Measurements from ENCODE around the gene TACR2.

DNA sequence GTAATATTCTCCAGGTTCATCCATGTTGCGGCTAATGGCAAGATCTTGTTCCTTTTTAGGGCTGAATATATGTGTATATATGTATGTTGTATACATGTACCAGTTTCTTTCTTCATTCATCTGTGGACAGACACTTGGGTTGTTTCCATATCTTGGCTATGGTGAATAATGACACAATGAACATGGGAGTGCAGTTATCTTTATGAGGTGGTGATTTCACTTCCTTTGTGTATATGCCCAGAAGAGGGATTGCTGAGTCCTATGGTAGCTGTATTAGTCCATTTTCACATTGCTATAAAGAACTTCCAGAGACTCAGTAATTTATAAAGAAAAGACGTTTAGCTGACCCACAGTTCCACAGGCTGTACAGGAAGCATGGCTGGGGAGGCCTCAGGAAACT, 17.5 kb upstream of the TACR2 start:
- TF ChIP-seq MAX (IDR thresholded peaks at IDR 0.05; ENCODE audit: insufficient read depth, insufficient read length): no peak
- TF ChIP-seq, protein P1, sequence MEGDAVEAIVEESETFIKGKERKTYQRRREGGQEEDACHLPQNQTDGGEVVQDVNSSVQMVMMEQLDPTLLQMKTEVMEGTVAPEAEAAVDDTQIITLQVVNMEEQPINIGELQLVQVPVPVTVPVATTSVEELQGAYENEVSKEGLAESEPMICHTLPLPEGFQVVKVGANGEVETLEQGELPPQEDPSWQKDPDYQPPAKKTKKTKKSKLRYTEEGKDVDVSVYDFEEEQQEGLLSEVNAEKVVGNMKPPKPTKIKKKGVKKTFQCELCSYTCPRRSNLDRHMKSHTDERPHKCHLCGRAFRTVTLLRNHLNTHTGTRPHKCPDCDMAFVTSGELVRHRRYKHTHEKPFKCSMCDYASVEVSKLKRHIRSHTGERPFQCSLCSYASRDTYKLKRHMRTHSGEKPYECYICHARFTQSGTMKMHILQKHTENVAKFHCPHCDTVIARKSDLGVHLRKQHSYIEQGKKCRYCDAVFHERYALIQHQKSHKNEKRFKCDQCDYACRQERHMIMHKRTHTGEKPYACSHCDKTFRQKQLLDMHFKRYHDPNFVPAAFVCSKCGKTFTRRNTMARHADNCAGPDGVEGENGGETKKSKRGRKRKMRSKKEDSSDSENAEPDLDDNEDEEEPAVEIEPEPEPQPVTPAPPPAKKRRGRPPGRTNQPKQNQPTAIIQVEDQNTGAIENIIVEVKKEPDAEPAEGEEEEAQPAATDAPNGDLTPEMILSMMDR (IDR thresholded peaks at IDR 0.05; ENCODE audit: extremely low read depth in 1 of 2, insufficient read depth in 1 of 2, low read depth in 1 of 2, low read length in 2 of 2): no peak
- TF ChIP-seq JUN (IDR thresholded peaks at IDR 0.05; ENCODE audit: borderline replicate concordance, insufficient read depth, insufficient read length, low read depth): no peak
- no peak for TF ChIP-seq POLR2A (IDR thresholded peaks at IDR 0.05; ENCODE audit: low read depth, low read length)
- no peak for TF ChIP-seq POLR2AphosphoS5 (IDR thresholded peaks at IDR 0.05; ENCODE audit: insufficient read depth, low read depth, low read length)
- TF ChIP-seq EZH2 (IDR thresholded peaks at IDR 0.05; ENCODE audit: borderline replicate concordance, low read depth, low read length, severe bottlenecking): no peak
- no peak for TF ChIP-seq GATA2 (IDR thresholded peaks at IDR 0.05; ENCODE audit: insufficient read depth, insufficient read length, low read depth, low read length)
- TF ChIP-seq FOS (IDR thresholded peaks at IDR 0.05; ENCODE audit: borderline replicate concordance, insufficient read depth, low read length): no peak
- no peak for TF ChIP-seq MYC (IDR thresholded peaks at IDR 0.05; ENCODE audit: low read depth, low read length)

Measured in endothelial cell of umbilical vein (primary cell).